ENCODE measurements around the gene IFIT1. TPM values are rescaled to one million over a fixed set of nuclear protein-coding genes. Genes with fewer than 3 reads are reported as not detected.
"Not testable (repeated sequence)": the region's sequence is repeated elsewhere in the genome, so short reads cannot be mapped to it uniquely, and the experiment has no call there.

Gene IFIT1
- total RNA-seq, 1 experiment from 2014 or later = 2.4 TPM

DNA sequence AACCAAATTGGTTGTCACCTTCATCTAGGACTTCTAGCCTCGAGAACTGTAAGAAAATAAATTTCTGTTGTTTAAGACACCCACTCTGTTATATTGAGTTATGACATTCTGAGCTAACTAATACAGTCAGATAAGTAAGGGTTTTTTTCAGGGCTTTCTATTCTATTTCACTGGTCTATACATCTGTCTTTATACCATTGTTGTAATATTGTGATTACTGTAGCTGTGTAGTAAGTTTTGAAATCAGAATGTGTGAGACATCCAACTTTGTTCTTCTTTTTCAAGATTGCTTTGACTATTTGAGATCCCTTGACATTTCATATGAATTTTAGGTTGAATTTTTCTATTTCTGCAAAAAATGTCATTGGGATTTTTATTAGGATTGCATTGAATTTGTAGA lies 7.5 kb downstream of the IFIT1 start:
- DNase-seq (ENCODE audit: low spot score) = no peak
- ChIA-PET POLR2A (ENCODE audit: low non-redundant PET) (no interaction called here), CTCF (no interaction called here)
- Histone ChIP-seq H3K27ac (ENCODE audit: low read depth, low read length, poor library complexity, severe bottlenecking) (no peak overlapping the region), H3K27me3 (replicated peaks; ENCODE audit: insufficient read depth, low read depth, low read length, poor library complexity) (no peaks in the 10 kb centered on the region), H3K36me3 (ENCODE audit: insufficient read depth, low read length, poor library complexity, severe bottlenecking) (no peaks in the 10 kb centered on the region), H3K4me1 (ENCODE audit: insufficient read depth, low read length, poor library complexity, severe bottlenecking) (no peaks in the 10 kb centered on the region), H3K9me3 (ENCODE audit: low read depth, low read length, poor library complexity, severe bottlenecking) (no peaks in the 10 kb centered on the region), H3K4me3 (ENCODE audit: low read depth, low read length, poor library complexity, severe bottlenecking) (no peak overlapping the region)
- BruUV-seq (replicated peaks) = no TSS peak
- intact Hi-C loops (cut with micrococcal nuclease; ENCODE audit: unreplicated experiment) = no loop called here
- no peak for TF ChIP-seq CTCF (conservative IDR thresholded peaks at IDR 0.05; ENCODE audit: low read depth, low read length)
- TF ChIP-seq EZH2 (IDR thresholded peaks at IDR 0.05; ENCODE audit: borderline replicate concordance, low read depth, low read length, poor library complexity, severe bottlenecking) = no peak

- H3K27me3 ChIP-seq (replicated peaks; ENCODE audit: insufficient read depth, low read depth, low read length, poor library complexity) = no peaks in the 10 kb centered on the region
- H3K36me3 ChIP-seq (ENCODE audit: insufficient read depth, low read length, poor library complexity, severe bottlenecking) = no peaks in the 10 kb centered on the region
- no TSS peak for BruUV-seq (replicated peaks)
- ChIA-PET POLR2A (ENCODE audit: low non-redundant PET) (no interaction called here), CTCF (no interaction called here)
- H3K9me3 ChIP-seq (ENCODE audit: low read depth, low read length, poor library complexity, severe bottlenecking) = no peaks in the 10 kb centered on the region
- TF ChIP-seq CTCF (conservative IDR thresholded peaks at IDR 0.05; ENCODE audit: low read depth, low read length) = no peak
- no peak for TF ChIP-seq EZH2 (IDR thresholded peaks at IDR 0.05; ENCODE audit: borderline replicate concordance, low read depth, low read length, poor library complexity, severe bottlenecking)
- H3K4me1 ChIP-seq (ENCODE audit: insufficient read depth, low read length, poor library complexity, severe bottlenecking) = no peaks in the 10 kb centered on the region
- no peak for DNase-seq (ENCODE audit: low spot score)
- H3K27ac ChIP-seq (ENCODE audit: low read depth, low read length, poor library complexity, severe bottlenecking) = no peak overlapping the region
- H3K4me3 ChIP-seq (ENCODE audit: low read depth, low read length, poor library complexity, severe bottlenecking) = no peak overlapping the region
- intact Hi-C loops (cut with micrococcal nuclease; ENCODE audit: unreplicated experiment) = no loop called here
These were observed 10.6 kb downstream of the IFIT1 start for GRCh38 chr10:89403043-89403442.

DNA sequence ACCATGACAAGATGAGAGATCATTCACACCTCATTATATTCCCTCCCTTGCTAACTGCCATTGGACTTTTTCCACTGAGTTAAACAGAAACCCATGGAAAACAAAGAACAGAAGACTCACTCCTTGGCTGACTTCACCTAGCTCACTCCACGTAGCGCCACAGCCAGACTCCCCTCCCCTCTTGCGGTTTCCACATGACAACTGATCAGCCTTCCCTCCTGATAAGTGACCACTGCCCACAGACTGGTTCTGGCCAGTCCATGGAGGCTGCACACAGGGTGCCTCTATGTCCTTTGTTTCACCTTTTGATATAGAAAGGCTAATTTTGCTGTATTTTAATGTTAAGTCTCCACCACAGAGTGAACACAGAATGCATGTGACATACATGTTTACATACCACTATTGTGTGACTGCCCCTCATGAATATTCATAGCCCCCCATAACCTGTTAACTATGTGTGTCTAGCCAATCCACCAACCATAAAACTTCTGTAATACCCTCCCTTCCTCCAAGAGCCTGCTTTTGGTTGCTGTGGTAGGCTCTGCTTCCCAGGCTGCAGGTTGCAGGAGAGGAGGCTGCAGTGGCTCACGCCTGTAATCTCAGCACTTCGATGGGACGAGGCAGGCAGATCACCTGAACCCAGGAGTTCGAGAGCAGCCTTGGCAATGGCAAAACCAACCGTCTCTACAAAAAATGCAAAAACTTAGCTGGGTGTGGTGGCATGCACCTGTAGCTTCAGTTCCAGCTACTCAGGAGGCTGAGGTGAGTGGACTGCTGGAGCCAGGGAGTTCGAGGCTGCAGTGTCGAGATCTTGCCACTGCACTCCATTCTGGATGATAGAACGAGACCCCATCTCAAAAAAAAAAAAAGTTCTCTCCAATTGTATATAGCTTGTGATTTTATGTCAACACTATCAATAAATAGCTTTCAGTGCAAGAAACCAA lies 12.0 kb downstream of the IFIT1 start:
- Histone ChIP-seq H3K4me1 (ENCODE audit: insufficient read depth, low read length, poor library complexity, severe bottlenecking) (no peaks in the 10 kb centered on the region), H3K36me3 (ENCODE audit: insufficient read depth, low read length, poor library complexity, severe bottlenecking) (no peaks in the 10 kb centered on the region), H3K27me3 (replicated peaks; ENCODE audit: insufficient read depth, low read depth, low read length, poor library complexity) (no peaks in the 10 kb centered on the region), H3K4me3 (ENCODE audit: low read depth, low read length, poor library complexity, severe bottlenecking) (no peak overlapping the region), H3K9me3 (ENCODE audit: low read depth, low read length, poor library complexity, severe bottlenecking) (no peaks in the 10 kb centered on the region), H3K27ac (ENCODE audit: low read depth, low read length, poor library complexity, severe bottlenecking) (no peak overlapping the region)
- CTCF ChIA-PET = no interaction called here
- no TSS peak for BruUV-seq (replicated peaks)
- no peak for TF ChIP-seq EZH2 (IDR thresholded peaks at IDR 0.05; ENCODE audit: borderline replicate concordance, low read depth, low read length, poor library complexity, severe bottlenecking)
- no peak for TF ChIP-seq CTCF (conservative IDR thresholded peaks at IDR 0.05; ENCODE audit: low read depth, low read length)
- intact Hi-C loops (cut with micrococcal nuclease; ENCODE audit: unreplicated experiment) = no loop called here
- POLR2A ChIA-PET (ENCODE audit: low non-redundant PET) = interaction anchor here (0.7 kb wide), 1 partner anchor 20 kb away, joined by 3 read pairs; no protein-coding TSS in a partner anchor
- no peak for DNase-seq (ENCODE audit: low spot score)

- CTCF ChIA-PET; POLR2A ChIA-PET (ENCODE audit: low non-redundant PET); H3K9me3 ChIP-seq (ENCODE audit: low read depth, low read length, poor library complexity, severe bottlenecking); DNase-seq (ENCODE audit: low spot score); BruUV-seq (replicated peaks); H3K36me3 ChIP-seq (ENCODE audit: insufficient read depth, low read length, poor library complexity, severe bottlenecking); intact Hi-C loops (cut with micrococcal nuclease; ENCODE audit: unreplicated experiment); H3K27me3 ChIP-seq (replicated peaks; ENCODE audit: insufficient read depth, low read depth, low read length, poor library complexity); H3K4me1 ChIP-seq (ENCODE audit: insufficient read depth, low read length, poor library complexity, severe bottlenecking); H3K4me3 ChIP-seq (ENCODE audit: low read depth, low read length, poor library complexity, severe bottlenecking); H3K27ac ChIP-seq (ENCODE audit: low read depth, low read length, poor library complexity, severe bottlenecking): not testable (repeated sequence)
These were observed 13.8 kb downstream of the IFIT1 start for GRCh38 chr10:89406178-89406577.

GRCh38 chr10:89407792-89408191 lies 15.4 kb downstream of the IFIT1 start:
- H3K36me3 ChIP-seq (ENCODE audit: insufficient read depth, low read length, poor library complexity, severe bottlenecking); CTCF ChIA-PET; H3K27me3 ChIP-seq (replicated peaks; ENCODE audit: insufficient read depth, low read depth, low read length, poor library complexity); H3K27ac ChIP-seq (ENCODE audit: low read depth, low read length, poor library complexity, severe bottlenecking); H3K4me3 ChIP-seq (ENCODE audit: low read depth, low read length, poor library complexity, severe bottlenecking); POLR2A ChIA-PET (ENCODE audit: low non-redundant PET); BruUV-seq (replicated peaks); intact Hi-C loops (cut with micrococcal nuclease; ENCODE audit: unreplicated experiment); H3K9me3 ChIP-seq (ENCODE audit: low read depth, low read length, poor library complexity, severe bottlenecking); H3K4me1 ChIP-seq (ENCODE audit: insufficient read depth, low read length, poor library complexity, severe bottlenecking); DNase-seq (ENCODE audit: low spot score): not testable (repeated sequence)
